ENCODE measurements around the gene SELE. TPM values are rescaled to one million over a fixed set of nuclear protein-coding genes. Genes with fewer than 3 reads are reported as not detected.

The SELE gene
- total RNA-seq, 2 experiments from 2014 or later: not detected

DNA sequence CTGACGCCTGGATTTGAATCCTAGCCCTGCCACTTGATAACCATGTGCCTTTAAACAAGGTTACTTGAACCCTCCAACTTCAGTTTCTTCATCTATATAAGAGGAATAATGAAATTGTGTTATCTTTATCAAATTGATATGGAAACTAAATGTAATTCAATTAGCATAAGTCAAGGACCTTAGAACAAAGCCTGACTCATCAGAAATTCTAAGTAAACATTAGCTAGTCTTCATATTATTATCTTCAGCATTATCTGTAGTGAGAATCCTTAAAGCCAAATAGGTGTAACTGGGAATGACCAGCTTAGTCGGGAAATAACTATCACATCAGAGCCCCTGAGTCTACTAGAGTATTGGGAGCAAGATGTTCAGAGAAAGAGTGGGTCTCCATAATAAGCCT lies 29.1 kb downstream of the SELE start:
- ATAC-seq: no peak
- intact Hi-C loops (cut with micrococcal nuclease): loop anchor here (2.0 kb wide), 1 partner anchor 110 kb away; no protein-coding TSS in a partner anchor

DNA sequence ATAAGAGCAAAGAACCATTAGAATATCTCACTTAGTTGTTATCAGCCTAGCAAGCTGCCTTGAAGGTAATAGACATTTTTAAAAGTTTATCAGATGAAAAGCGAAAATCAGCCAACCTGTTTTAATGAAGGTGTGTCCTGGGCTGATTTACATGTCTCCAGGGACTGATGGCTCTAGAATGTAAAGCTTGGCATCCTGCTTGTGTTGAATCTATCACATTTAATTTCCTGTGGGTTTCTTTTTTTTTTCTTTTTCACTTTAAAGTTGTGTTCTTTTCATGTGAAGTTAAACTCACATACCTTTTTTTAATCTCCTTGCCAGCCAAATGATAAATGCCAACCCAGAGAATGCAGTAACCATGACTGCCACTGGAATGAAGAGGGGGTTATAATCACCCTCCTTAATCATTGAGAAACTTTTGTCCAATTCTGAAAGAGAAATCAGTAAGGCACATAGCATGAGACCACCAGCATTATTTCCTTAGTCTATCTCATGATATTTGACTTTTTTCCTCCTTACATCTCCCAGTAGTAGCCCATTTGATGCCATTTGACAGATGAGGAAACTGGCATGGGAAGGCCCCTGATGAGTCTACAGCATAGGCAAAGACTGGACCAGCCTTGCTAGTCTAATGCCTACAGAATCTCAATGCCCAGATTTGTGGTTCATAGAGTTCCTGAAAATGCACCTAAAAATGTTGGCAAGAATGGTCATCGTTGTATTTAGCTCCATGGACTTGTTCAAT lies 32.4 kb downstream of the SELE start:
- peaks cover 82% of the 10 kb centered on the region for H3K36me3 Mint-ChIP-seq (ENCODE audit: low read depth)
- peak overlapping the region; percentile 3 for H3K4me3 Mint-ChIP-seq
- DNase-seq (no peak), ATAC-seq (peak; percentile 12)
- H3K9me3 Mint-ChIP-seq: peaks cover 3% of the 10 kb centered on the region
- POLR2A ChIA-PET: interaction anchor here (0.7 to 1.2 kb wide), 4 partner anchors 9 to 1145 kb away, joined by 3 to 6 read pairs (median 4); no protein-coding TSS in a partner anchor
- intact Hi-C loops (cut with micrococcal nuclease): no loop called here
- H3K27ac Mint-ChIP-seq: peak overlapping the region; percentile 82
- H3K4me1 Mint-ChIP-seq (ENCODE audit: low read depth): peaks cover 93% of the 10 kb centered on the region
- CTCF ChIA-PET: interaction anchor here (1.1 to 5.7 kb wide), 9 partner anchors 8 to 115 kb away, joined by 3 to 43 read pairs (median 6); partner anchors contain the start of gene F5
- no peak for TF ChIP-seq CTCF (IDR thresholded peaks at IDR 0.05)
- H3K27me3 Mint-ChIP-seq: no peaks in the 10 kb centered on the region

More for the DNA sequence above, 29.1 kb downstream of the SELE start:
- H3K4me3 Mint-ChIP-seq: peak overlapping the region; percentile 43
- POLR2A ChIA-PET: interaction anchor here (0.6 to 6.5 kb wide), 3 partner anchors 13 to 90 kb away, joined by 3 to 66 read pairs (median 6); partner anchors contain the start of gene METTL18
- no peak for TF ChIP-seq CTCF (IDR thresholded peaks at IDR 0.05)
- no peak for DNase-seq
- H3K9me3 Mint-ChIP-seq: peaks cover 3% of the 10 kb centered on the region
- peak overlapping the region; percentile 92 for H3K27ac Mint-ChIP-seq
- peaks cover 84% of the 10 kb centered on the region for H3K36me3 Mint-ChIP-seq (ENCODE audit: low read depth)
- peaks cover 73% of the 10 kb centered on the region for H3K4me1 Mint-ChIP-seq (ENCODE audit: low read depth)
- H3K27me3 Mint-ChIP-seq: no peaks in the 10 kb centered on the region
- CTCF ChIA-PET: interaction anchor here (1.0 to 6.7 kb wide), 6 partner anchors 9 to 158 kb away, joined by 3 to 89 read pairs (median 10); partner anchors contain the start of gene F5

GRCh38 chr1:169699707-169700106 lies 34.2 kb downstream of the SELE start:
- peaks cover 92% of the 10 kb centered on the region for H3K4me1 Mint-ChIP-seq (ENCODE audit: low read depth)
- CTCF ChIA-PET: interaction anchor here (1.0 to 5.7 kb wide), 7 partner anchors 10 to 113 kb away, joined by 3 to 43 read pairs (median 3); partner anchors contain the start of gene F5
- DNase-seq: no peak
- H3K27ac Mint-ChIP-seq: peak overlapping the region; percentile 94
- H3K4me3 Mint-ChIP-seq: no peak overlapping the region
- TF ChIP-seq CTCF (IDR thresholded peaks at IDR 0.05): no peak
- peaks cover 81% of the 10 kb centered on the region for H3K36me3 Mint-ChIP-seq (ENCODE audit: low read depth)
- POLR2A ChIA-PET: interaction anchor here (0.6 to 2.6 kb wide), 6 partner anchors 10 to 113 kb away, joined by 3 to 8 read pairs (median 4); partner anchors contain the start of gene F5
- ATAC-seq: no peak
- peaks cover 3% of the 10 kb centered on the region for H3K9me3 Mint-ChIP-seq
- H3K27me3 Mint-ChIP-seq: no peaks in the 10 kb centered on the region
- intact Hi-C loops (cut with micrococcal nuclease): loop anchor here (5.0 to 10.0 kb wide), 3 partner anchors 112 to 335 kb away; partner anchors contain the start of genes BLZF1, F5, NME7 and SLC19A2

- intact Hi-C loops (cut with micrococcal nuclease): loop anchor here (5.0 to 10.0 kb wide), 3 partner anchors 112 to 334 kb away; partner anchors contain the start of genes BLZF1, F5, NME7 and SLC19A2
- POLR2A ChIA-PET: interaction anchor here (0.6 to 2.6 kb wide), 7 partner anchors 9 to 113 kb away, joined by 3 to 8 read pairs (median 3); partner anchors contain the start of gene F5
- DNase-seq: peak; percentile 39
- peak; percentile 28 for ATAC-seq
- Mint-ChIP-seq H3K9me3 (peaks cover 3% of the 10 kb centered on the region), H3K27ac (peak overlapping the region; percentile 94), H3K4me3 (peak overlapping the region; percentile 16), H3K27me3 (no peaks in the 10 kb centered on the region), H3K36me3 (ENCODE audit: low read depth) (peaks cover 81% of the 10 kb centered on the region), H3K4me1 (ENCODE audit: low read depth) (peaks cover 92% of the 10 kb centered on the region)
- no peak for TF ChIP-seq CTCF (IDR thresholded peaks at IDR 0.05)
- CTCF ChIA-PET: interaction anchor here (1.0 to 5.7 kb wide), 6 partner anchors 11 to 109 kb away, joined by 3 to 43 read pairs (median 3); no protein-coding TSS in a partner anchor
Measured at GRCh38 chr1:169698976-169699375, 34.9 kb downstream of the SELE start.
